ENCODE data around the gene PANK4.

PANK4 gene

DNA sequence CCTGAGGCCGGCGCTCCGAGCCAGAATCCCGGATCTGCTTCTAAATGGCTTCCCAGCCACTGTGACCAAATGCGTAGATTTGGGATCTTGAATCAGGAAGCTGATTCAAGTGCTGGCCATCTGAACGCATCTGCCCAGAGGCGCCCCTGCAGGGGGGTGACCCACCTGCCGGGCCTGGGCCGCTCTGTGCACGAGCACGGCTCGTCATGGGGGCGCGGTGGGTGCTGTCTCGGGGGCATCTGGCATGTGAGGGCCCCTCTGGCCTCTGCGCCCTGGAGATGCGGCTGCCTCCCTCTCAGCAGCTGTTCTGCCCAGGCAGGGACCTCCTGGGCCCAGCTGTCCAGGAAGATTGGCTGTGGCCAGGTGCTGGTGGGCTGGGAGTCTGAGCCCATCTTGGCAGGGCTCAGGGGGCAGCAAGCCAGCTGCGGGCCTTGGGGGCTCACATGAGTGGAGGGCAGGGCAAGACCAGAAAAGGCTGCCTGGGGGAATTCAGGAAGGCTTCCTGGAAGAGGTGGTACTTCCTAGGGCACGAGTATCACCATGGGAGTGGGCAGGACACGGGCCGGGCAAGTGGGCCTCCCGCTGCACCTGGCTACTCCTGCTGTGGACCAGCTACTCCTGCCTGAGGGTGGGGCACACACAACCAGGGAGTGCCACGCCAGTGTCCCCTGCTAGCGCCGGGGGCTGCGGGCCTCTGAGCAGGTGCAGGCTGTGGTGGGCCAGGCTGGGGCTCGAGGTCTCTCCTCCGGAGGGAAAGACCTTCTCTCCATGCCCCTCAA lies 25.2 kb downstream of the PANK4 start:
- DNase-seq (ENCODE audit: low read depth in 2 of 3, low spot score in 1 of 3), result no peak

DNA sequence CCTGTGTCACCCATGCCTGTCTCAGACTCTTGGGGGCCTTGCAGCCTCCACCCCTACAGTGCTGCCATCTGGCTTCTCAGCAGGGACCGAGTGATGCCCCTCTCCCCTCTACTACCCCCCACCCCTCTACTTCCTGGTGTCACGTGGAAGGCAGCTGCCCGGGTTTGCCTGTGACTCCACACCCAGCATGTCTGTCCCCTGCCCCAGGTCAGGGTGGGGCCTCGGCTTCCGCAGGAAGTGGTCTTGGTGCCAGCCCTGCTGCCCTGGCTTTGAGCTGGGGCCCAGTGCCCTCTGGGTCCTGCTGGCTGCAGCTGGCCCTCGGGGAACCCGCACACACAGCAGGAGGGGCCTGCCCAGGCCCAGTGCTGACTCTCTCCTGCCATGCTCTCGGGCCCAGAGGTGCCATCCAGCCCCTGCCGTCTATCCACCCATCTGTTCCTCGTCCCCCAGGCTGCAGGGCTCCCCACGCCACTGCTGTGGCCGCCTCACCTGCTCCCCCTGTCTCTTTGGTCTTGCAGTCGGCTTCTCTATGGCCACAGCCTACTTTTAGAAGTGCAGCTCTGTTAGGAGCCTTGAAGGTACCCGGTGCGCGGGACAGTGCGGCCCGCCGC lies 26.3 kb downstream of the PANK4 start:
- no peak for DNase-seq (ENCODE audit: low read depth in 2 of 3, low spot score in 1 of 3)

DNA sequence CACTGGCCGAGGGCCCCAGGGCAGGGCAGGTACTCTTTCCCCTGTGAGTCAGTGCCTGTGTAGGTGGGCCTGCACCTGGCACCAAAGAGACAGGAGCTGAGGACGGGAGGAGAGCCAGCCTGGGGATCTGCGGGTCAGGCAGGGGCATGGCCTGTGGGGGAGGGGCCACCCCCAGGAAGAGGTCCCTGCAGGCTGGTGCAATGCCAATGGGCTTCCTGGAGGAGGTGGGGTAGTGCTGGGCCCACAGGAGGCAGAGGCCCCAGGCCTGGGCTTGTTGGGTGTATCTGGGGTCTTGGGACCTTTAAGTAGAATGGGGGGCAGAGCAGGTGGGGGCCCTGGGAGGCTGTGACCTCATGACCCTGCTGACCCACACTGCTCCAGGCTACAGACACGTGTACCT lies 27.1 kb downstream of the PANK4 start:
- no peak for DNase-seq (ENCODE audit: low read depth in 2 of 3, low spot score in 1 of 3)

DNA sequence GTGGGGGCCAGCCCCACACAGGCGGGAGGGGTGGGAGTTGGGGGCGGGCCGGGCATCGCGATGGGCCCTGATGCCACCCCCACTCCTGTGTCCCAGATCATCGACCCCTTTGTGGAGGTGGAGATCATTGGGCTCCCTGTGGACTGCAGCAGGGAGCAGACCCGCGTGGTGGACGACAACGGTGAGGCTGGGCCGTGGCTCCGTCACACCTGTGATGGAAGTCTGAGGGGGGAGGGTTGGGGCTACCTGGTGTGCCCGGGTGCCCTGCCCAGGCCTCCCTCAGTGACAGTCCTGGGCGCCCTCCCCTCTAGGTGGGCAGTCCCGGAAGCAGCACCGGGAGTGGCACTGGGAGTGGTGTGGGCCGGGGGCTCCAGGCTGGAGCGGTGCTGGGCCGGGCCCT lies 27.7 kb downstream of the PANK4 start:
- DNase-seq (ENCODE audit: low read depth in 2 of 3, low spot score in 1 of 3), result no peak

DNA sequence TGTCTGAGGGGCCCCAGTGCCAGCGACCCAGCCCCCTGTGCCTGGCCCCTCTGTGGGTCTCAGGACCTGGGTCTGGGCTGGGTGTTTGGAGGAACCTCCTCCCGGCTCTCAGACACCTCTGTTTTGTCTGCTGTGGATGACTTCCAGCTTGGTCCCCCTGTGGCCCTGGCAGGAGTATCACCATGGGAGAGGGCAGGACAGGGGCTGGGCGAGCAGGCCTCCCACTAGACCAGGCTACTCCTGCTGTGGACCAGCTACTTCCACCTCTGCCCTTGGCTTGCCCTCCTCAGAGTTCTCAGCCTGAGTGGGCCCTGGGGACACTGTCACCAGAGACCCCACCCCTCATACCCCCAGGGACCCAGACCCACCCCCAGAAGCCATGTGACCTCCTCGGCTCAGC lies 28.5 kb downstream of the PANK4 start:
- no peak for DNase-seq (ENCODE audit: low read depth in 2 of 3, low spot score in 1 of 3)

DNA sequence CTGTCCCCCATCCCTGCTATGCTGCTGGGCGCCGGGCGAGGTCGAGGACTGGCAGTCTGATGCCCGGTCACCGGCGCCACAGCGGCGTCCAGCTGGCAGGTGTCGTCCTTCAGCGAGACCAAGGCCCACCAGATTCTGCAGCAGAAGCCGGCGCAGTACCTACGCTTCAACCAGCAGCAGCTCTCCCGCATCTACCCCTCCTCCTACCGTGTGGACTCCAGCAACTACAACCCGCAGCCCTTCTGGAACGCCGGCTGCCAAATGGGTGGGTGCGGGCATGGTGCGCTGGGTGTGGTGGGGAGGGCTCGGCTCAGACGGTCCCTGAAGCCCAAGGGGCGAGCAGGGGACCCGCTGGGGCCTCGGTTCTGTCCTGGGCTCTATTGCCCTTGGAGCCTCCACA lies 29.6 kb downstream of the PANK4 start:
- DNase-seq (ENCODE audit: low read depth in 2 of 3, low spot score in 1 of 3), result no peak

DNA sequence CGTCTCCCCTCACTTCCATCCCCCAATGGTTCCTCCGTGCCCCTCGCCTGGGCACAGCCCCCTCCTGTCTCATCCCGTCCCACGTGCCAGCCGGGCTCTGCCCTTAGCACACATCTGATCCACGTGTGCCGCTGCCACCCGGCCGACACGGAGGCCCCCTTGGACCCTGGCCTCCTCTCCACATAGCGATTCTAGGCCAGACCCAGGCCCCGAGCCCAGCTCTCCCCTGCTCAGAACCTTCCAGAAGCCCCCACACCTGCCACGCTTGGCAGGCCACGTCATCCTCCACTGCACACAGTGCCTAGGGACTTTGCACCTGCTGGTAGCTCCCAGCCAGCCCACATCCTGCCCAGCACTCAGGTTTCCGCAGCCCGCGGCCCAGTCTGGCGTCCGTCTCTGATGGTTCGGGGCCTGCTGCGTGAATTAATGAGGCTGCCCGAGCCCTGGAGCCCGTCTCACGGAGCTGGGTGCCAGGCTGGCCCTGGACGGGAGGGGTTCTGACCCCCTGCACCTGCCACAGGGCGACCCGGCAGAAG lies 30.2 kb downstream of the PANK4 start:
- DNase-seq (ENCODE audit: low read depth in 2 of 3, low spot score in 1 of 3), result no peak

DNA sequence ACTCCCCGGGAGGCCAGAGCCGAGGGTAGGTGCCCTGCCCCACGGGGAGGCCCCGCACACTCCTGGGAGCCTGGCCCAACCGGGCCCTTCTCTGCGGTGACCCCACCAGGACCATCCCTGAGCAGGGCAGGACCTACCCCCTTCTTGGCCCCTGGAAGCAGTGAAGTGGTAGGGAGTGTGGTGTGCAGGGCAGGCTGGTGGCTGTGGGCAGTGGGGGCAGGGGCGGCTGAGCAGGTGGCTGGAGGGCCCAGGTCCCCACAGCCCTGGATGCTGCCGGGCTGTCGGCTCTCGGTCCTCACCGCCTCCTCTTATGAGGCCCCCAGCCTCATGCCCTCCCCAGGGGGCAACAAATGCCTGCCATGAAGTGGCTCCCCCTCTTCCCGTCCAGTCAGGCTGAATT lies 30.9 kb downstream of the PANK4 start:
- no peak for DNase-seq (ENCODE audit: low read depth in 2 of 3, low spot score in 1 of 3)

DNA sequence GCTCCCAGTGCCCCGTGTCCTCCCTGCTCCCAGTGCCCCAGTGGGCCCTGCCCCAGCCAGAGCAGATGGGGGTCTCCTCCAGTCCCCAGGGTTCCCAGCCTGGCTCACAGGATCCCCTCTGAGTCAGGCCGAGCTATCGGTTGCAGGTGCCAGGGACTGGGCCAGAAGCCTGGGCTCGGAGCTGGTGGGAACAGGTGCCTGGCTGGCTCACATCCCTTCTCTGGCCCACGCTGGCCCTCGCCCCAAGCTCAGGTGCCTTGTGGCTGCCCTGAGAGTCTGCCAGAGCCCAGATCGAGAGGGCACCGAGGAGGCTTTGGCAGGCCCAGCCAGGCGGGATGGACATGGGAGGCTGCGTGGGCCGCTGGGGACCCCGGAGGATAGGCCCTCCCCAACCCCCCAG lies 31.4 kb downstream of the PANK4 start:
- DNase-seq (ENCODE audit: low read depth in 2 of 3, low spot score in 1 of 3), result no peak

DNA sequence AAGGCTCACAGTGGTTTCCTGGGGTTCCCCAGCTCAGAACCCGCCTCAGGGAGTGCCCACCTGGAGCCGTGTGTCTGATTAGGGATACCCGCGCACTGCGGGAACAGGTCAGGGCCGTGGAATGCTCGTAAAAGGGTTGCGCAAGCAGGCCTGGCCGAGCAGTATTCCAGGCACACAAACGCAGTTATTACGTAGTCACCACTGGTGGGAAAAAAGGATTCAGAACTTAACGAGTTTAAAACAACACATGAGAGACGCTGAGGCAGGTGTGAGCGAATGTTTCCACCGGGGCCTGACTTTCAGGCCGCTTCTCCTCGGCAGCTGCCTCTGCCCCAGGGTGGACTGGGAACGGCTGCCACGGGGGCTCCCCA lies 32.1 kb downstream of the PANK4 start:
- no peak for DNase-seq (ENCODE audit: low read depth in 2 of 3, low spot score in 1 of 3)

DNA sequence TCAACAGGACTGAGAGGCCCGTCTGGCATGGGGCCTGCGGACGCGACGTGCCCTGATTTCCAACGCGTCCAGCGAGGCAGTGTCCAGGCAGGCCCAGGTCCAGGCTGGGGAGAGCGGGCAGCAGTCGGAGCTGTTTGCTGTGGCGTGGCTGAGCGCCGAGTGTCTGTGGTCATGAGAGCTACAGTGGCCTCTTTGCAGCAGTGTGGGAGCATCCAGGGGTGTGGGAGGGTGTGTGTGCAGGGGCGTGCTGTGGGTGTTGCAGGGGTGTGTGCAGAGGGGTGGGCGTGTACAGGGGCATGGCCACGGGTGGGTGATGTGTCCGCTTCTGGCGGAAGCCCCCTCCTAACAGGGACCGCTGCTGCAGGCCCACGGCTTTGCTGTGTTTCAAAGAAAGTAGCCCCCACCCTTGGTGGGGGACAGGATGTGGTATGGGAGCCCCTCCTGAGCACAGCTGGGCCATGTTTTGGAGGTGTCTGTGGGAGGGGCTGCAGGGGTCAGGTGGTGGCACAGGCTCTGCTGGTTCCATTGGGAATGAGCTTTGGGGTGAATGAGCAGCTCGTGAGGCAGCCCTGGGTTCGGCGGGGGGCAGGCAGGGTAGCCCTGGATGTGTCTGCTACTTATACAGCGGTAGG lies 32.6 kb downstream of the PANK4 start:
- DNase-seq (ENCODE audit: low read depth in 2 of 3, low spot score in 1 of 3), result no peak

DNA sequence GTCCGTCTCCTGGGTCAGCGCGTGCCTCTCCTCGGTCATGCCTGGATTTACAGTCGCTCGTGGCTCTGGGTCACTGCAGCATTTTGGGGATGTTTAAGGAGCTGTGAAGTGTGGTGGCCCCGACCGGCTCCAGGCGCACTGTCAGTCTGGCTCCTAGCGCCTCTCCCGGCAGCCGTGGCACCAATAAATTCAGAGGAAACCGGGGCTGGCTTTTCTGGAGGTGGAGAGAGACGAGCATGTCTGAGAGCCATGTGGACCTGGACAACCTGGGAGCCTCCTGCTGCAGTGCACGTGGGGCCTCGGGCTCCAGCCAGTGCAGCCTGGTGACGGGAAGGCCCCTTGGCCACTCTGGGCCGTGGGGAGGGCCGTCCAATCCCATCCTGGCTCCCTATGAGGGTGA lies 33.2 kb downstream of the PANK4 start:
- DNase-seq (ENCODE audit: low read depth in 2 of 3, low spot score in 1 of 3), result no peak

DNA sequence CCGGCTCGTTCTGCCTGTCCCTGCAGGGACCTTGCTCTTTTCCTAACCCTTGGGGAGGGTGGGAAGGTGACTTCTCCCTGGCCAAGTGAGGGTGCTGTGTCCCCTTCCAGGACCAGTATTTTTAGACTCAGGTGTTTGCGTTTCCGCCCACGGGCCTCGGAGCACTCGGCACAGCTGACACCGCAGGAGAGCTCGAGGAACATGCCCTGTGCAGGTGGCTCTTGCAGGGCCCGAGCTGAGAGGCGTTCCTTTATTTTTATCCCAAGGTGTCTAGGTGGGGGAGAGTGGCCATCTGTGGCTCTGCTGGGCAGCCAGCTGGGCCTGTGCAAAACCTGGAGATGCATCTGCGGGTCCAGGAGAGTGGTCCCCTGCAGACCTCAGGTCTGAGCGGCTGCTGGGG lies 34.3 kb downstream of the PANK4 start:
- no peak for DNase-seq (ENCODE audit: low read depth in 2 of 3, low spot score in 1 of 3)

DNA sequence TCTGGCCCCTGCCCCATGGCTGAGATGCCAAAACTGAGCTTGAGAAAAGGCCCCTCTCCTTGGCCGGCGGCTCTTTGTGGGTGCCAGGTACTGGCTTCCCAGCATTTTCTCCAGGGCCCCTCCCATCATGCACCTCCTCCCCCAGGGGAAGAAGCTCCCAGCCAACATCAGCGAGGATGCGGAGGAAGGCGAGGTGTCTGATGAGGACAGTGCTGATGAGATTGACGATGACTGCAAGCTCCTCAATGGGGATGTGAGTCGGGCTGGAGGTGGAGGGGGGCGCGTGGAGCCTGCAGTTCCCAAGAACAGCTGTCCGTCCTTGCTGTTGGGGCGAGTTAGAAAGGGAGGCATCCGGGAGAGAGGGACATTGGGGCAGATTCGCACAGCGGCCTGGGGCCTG lies 36.8 kb downstream of the PANK4 start:
- DNase-seq (ENCODE audit: low read depth in 2 of 3, low spot score in 1 of 3), result no peak

DNA sequence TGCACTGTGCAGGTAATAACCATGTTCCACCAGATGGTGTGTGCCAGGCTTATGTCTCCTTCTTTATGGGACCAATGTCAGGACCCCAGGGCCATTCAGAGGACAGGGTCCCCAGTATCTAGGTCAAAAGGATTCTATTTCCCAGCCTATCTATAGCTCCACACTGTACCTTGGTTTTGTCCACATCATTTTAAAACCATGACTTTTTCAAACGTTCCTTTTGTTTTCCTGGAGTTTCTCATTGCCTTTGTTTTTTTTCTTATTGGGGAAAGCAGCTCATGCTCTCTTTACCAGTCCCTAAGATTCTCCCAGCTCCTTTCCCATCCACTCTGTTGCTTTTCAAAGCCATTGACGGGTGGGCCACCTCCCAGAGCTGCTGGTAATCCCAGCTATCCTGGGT lies 37.7 kb downstream of the PANK4 start:
- DNase-seq (ENCODE audit: low read depth in 2 of 3, low spot score in 1 of 3), result no peak

DNA sequence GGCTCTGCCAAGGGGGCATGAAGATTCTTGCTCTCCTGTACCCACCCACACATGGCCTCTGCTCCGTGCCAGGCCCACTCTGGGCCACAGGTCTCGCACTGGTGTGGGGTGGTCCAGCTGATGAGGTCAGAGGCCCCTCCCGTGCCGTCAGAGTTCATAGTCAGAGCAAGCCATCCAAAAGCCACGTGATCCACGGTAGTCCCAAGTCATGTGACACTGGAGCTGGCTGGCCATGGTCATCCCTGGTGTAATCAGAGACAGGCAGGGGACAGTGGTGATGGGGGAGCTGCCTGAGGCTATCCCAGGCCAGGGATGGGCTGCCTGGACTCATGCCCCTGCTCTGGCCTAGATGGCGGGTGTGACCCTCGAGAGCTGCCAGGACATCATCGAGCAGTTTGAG lies 39.8 kb downstream of the PANK4 start:
- no peak for DNase-seq (ENCODE audit: low read depth in 2 of 3, low spot score in 1 of 3)

DNA sequence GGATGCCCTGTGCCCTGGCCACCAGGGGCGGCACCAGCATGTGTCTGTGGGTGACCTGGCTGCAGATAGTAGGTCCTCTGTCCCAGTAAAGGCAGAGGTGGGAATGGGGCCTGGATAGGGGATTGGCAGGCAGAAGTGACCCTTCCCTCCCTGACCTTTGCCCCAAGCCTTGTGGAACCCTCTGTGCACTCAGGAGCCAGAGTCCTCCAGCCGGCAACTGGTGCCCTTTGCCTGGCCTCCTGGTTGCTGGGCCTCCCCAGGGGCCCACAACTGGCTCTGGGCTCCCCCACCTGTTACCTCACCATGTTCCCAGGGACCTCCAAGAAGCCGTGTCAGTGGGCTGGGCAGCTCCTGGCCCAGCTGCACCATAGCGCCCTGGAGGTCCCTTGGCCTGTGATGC lies 40.4 kb downstream of the PANK4 start:
- DNase-seq (ENCODE audit: low read depth in 2 of 3, low spot score in 1 of 3), result no peak

DNA sequence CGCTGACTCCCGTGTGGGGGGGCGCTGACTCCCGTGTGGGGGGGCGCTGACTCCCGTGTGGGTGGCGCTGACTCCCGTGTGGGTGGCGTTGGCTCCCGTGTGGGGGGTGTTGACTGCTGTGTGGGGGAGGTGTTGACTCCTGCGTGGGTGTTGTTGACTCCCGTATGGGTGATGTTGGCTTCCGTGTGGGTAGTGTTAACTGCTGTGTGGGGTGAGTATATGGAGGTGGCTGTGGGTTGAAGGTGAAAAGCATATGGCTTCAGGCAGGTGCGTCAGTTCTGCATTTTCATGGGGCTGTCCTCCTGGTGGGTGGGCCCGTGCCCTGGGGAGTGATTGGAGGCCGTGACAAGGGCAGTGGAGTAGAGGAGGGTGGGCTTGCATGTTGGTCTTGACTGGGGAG lies 42.4 kb downstream of the PANK4 start:
- no peak for DNase-seq (ENCODE audit: low read depth in 2 of 3, low spot score in 1 of 3)

DNA sequence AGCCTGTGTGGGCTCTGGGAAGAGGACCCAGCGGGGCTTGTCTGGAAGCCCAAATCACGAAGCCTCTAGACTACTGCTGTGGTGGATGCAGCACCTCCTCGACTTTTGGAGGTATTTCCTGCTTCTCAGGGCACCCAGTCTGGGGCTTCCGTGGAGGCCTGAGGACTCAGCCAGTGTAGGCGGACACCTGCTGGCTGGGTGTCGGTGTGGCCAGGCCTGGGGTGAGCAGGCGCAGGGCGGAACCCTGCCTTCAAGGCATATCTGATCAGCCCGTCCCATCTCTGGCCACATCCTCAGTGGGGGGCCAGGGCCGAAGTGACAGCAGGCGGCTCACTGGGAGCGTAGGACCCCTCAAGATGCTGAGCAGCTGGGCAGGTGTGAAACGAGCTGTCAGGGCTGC lies 43.4 kb downstream of the PANK4 start:
- no peak for DNase-seq (ENCODE audit: low read depth in 2 of 3, low spot score in 1 of 3)

DNA sequence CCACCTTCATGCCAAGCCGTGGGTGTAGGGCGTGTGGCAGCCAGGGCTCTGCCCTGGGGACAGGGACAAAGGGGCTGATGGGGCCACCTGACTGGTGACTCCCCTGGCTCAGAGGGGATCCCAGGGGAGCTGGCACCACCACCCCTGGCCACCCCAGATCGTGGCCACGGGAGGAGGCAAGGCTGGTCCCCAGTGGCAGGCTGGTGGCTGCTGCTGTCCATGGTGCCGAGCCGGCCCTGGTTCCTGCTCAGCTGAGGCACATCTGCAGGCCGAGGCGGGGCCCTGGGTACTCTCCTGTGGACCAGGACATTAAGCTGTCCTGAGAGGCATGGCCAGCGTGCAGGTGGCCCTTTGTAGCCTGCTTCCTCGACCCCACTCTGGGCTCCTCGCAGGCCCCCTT lies 43.8 kb downstream of the PANK4 start:
- DNase-seq (ENCODE audit: low read depth in 2 of 3, low spot score in 1 of 3), result no peak

DNA sequence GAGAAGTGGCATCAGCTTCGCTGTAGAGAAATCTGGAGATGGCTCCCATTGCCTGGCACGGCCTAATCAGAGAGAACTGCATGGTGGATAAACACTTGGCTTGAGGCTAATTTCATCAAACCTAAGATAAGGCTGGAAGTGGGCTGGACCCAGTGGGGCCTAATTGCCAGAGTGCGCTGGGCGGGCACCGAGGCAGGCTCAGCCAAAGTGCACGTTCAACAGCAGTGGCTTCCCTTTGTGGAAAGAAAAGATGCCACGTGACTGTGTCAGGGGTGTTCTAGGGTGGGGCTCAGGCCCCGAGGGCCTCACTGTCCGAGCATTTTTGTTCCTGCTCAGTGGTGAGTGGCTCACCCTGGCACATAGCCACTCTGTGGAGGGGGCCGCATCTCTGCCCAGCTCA lies 44.5 kb downstream of the PANK4 start:
- DNase-seq (ENCODE audit: low read depth in 2 of 3, low spot score in 1 of 3), result no peak

DNA sequence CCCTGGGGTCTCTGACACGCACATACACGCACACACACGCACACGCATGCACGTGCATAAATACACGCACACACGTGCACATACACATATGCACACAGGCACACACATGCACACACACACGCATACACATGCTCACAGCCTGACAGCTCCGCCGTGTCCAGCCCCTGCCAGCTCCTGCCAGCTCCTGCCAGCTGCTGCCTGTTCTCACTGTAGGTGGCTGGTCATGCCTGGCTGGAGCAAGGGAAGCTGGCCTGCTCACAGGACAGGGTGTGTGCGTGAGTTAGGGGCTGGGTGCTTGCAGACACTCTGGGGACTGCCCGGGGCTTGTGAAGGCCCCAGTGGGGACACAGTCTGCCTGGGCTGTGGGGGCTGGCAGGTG lies 45.4 kb downstream of the PANK4 start:
- DNase-seq (ENCODE audit: low read depth in 2 of 3, low spot score in 1 of 3), result no peak

Measured in stimulated activated CD4-positive, alpha-beta T cell treated with anti-CD3 and anti-CD28 coated beads, Interleukin-12 subunit alpha, Interleukin-12 subunit beta, amount 100 ng/mL, for 48 hours (primary cell).